H1 (cell line): Measurements from ENCODE around the gene DNAH8. TPM values are rescaled to one million over a fixed set of nuclear protein-coding genes. Genes with fewer than 3 reads are reported as not detected.

Source experiments
- CTCF ChIA-PET: fragments of 300-600 bp; sonication (Branson Sonifier 250); formaldehyde crosslinking; loops from one replicate; lab custom pipeline; 2021; ENCODE audit not compliant: partially characterized antibody; lab: Charles Lee
- POLR2A ChIA-PET: fragments of 300-600 bp; sonication (Branson Sonifier 250); formaldehyde crosslinking; loops from one replicate; lab custom pipeline; 2021; ENCODE audit warnings: inconsistent platforms; ENCODE audit not compliant: partially characterized antibody; lab: Charles Lee
- DNase-seq, 2 experiments: peaks; one replicate each; pipeline versions ENCODE4 v3.0.0 to v3.0.0-alpha.2; 2010 to 2022; ENCODE audit warnings: low spot score in 2 of 2, low read depth in 1 of 2, mixed read lengths in 1 of 2
- FAIRE-seq: peaks from 2 replicates; lab custom pipeline; 2011; peaks lifted over from hg19 to GRCh38; lab: Jason Lieb, UNC
- H2AFZ ChIP-seq: 2 replicates; pipeline ENCODE4 v1.8.1; 2012; ENCODE audit warnings: low read length, inconsistent platforms
- H2AK5ac ChIP-seq: 2 replicates; pipeline ENCODE4 v1.6.1; 2013; ENCODE audit warnings: low read depth, low read length
- H2BK120ac ChIP-seq: replicated peaks from 2 replicates; pipeline ENCODE3; 2013; ENCODE audit warnings: low read depth, low read length, inconsistent platforms
- H2BK12ac ChIP-seq: 2 replicates; pipeline ENCODE4 v1.6.1; 2013; ENCODE audit warnings: low read depth, low read length
- H2BK15ac ChIP-seq: 2 replicates; pipeline ENCODE4 v1.6.1; 2013; ENCODE audit warnings: low read length
- H2BK20ac ChIP-seq: 2 replicates; pipeline ENCODE4 v1.6.1; 2013; ENCODE audit warnings: low read length
- H2BK5ac ChIP-seq: 2 replicates; pipeline ENCODE4 v1.6.1; 2013; ENCODE audit warnings: low read depth, low read length
- H3K14ac ChIP-seq: 2 replicates; pipeline ENCODE4 v1.6.1; 2013; ENCODE audit warnings: inconsistent platforms; ENCODE audit not compliant: insufficient read length
- H3K18ac ChIP-seq: 2 replicates; pipeline ENCODE4 v1.6.1; 2013; ENCODE audit warnings: low read length; ENCODE audit errors: extremely low read depth
- H3K23ac ChIP-seq: 2 replicates; pipeline ENCODE4 v1.6.1; 2013; ENCODE audit warnings: inconsistent platforms; ENCODE audit not compliant: insufficient read length
- H3K23me2 ChIP-seq: 2 replicates; pipeline ENCODE4 v1.6.1; 2013; ENCODE audit warnings: low read depth, low read length
- H3K27ac ChIP-seq: 2 replicates; pipeline ENCODE4 v1.6.1; 2011; ENCODE audit warnings: low read depth, low read length, inconsistent platforms
- H3K27me3 ChIP-seq, 4 experiments: replicated peaks in 1 of 4; 1 replicate in 1 of 4; 2 replicates in 3 of 4; pipeline versions ENCODE4 v1.6.1 to v1.8.1; 2011 to 2013; ENCODE audit warnings: low read length in 3 of 4, mild to moderate bottlenecking in 3 of 4, inconsistent platforms in 2 of 4, mixed read lengths in 2 of 4, moderate library complexity in 1 of 4; ENCODE audit not compliant: control insufficient read depth in 3 of 4, insufficient read depth in 3 of 4; ENCODE audit errors: extremely low read depth in 1 of 4
- H3K36me3 ChIP-seq, 4 experiments: 2 replicates each; pipeline versions ENCODE4 v1.6.1 to v1.8.1; 2011 to 2013; ENCODE audit warnings: mild to moderate bottlenecking in 4 of 4, low read length in 3 of 4, moderate library complexity in 2 of 4, control low read depth in 1 of 4, inconsistent platforms in 1 of 4; ENCODE audit not compliant: insufficient read depth in 4 of 4, control insufficient read depth in 2 of 4
- H3K4ac ChIP-seq: replicated peaks from 2 replicates; pipeline ENCODE3; 2013; ENCODE audit warnings: low read length, low read depth, mixed read lengths, inconsistent platforms; ENCODE audit not compliant: insufficient read length
- H3K4me1 ChIP-seq, 4 experiments: replicated peaks in 1 of 4; 1 replicate in 1 of 4; 2 replicates in 3 of 4; pipeline versions ENCODE4 v1.6.1 to v1.8.1; 2011 to 2013; ENCODE audit warnings: low read length in 3 of 4, inconsistent platforms in 2 of 4, mixed read lengths in 1 of 4; ENCODE audit not compliant: insufficient read depth in 4 of 4, control insufficient read depth in 3 of 4
- H3K4me2 ChIP-seq, 2 experiments: 2 replicates each; pipeline versions ENCODE4 v1.6.1 to v1.8.1; 2011 to 2013; ENCODE audit warnings: low read depth in 2 of 2, low read length in 2 of 2, control low read depth in 1 of 2, inconsistent platforms in 1 of 2, mild to moderate bottlenecking in 1 of 2; ENCODE audit not compliant: insufficient read depth in 1 of 2
- H3K4me3 ChIP-seq, 4 experiments: fragments of 200-600, 300-600 bp in 1 of 4; sonication (generic), shearing (Covaris generic), sonication (Bioruptor Twin) in 1 of 4; 2 replicates each; pipeline versions ENCODE4 v1.5.1 to v1.8.1; 2011 to 2016; ENCODE audit warnings: low read length in 4 of 4, low read depth in 3 of 4, control low read depth in 2 of 4, inconsistent platforms in 2 of 4, mild to moderate bottlenecking in 2 of 4, mixed read lengths in 1 of 4, moderate library complexity in 1 of 4; ENCODE audit not compliant: insufficient read depth in 2 of 4; ENCODE audit errors: extremely low read depth in 1 of 4
- H3K56ac ChIP-seq: replicated peaks from 2 replicates; pipeline ENCODE3; 2013; ENCODE audit warnings: low read depth, mild to moderate bottlenecking, mixed read lengths, low read length, inconsistent platforms; ENCODE audit not compliant: insufficient read length
- H3K79me1 ChIP-seq: 2 replicates; pipeline ENCODE4 v1.6.1; 2013; ENCODE audit warnings: low read depth, low read length, control low read depth
- H3K79me2 ChIP-seq, 2 experiments: 2 replicates each; pipeline versions ENCODE4 v1.6.1 to v1.8.1; 2012 to 2013; ENCODE audit warnings: low read length in 2 of 2, mild to moderate bottlenecking in 2 of 2, inconsistent platforms in 1 of 2; ENCODE audit not compliant: insufficient read depth in 2 of 2, control insufficient read depth in 1 of 2
- H3K9ac ChIP-seq, 4 experiments: replicated peaks in 1 of 4; 1 replicate in 1 of 4; 2 replicates in 3 of 4; pipeline versions ENCODE4 v1.6.1 to v1.8.1; 2011 to 2013; ENCODE audit warnings: low read depth in 3 of 4, low read length in 3 of 4, control low read depth in 2 of 4, mild to moderate bottlenecking in 2 of 4, moderate library complexity in 2 of 4, inconsistent platforms in 1 of 4; ENCODE audit errors: extremely low read depth in 1 of 4
- H3K9me3 ChIP-seq, 2 experiments: 2 replicates each; pipeline versions ENCODE4 v1.6.1 to v1.8.1; 2012 to 2013; ENCODE audit warnings: mild to moderate bottlenecking in 2 of 2, moderate library complexity in 2 of 2, control low read depth in 1 of 2, inconsistent platforms in 1 of 2, low read depth in 1 of 2, low read length in 1 of 2, mixed read lengths in 1 of 2; ENCODE audit not compliant: insufficient read depth in 2 of 2
- H4K20me1 ChIP-seq, 2 experiments: replicated peaks in 1 of 2; 2 replicates each; pipeline versions ENCODE3 to v1.8.1; 2011 to 2013; ENCODE audit warnings: inconsistent platforms in 2 of 2, low read length in 2 of 2, mild to moderate bottlenecking in 1 of 2; ENCODE audit not compliant: insufficient read depth in 2 of 2, control insufficient read depth in 1 of 2
- H4K5ac ChIP-seq: 2 replicates; pipeline ENCODE4 v1.6.1; 2013; ENCODE audit warnings: low read length, low read depth, mixed read lengths, inconsistent platforms; ENCODE audit not compliant: insufficient read length
- H4K8ac ChIP-seq: 2 replicates; pipeline ENCODE4 v1.8.0; 2013; ENCODE audit warnings: mild to moderate bottlenecking, moderate library complexity, low read length, inconsistent platforms; ENCODE audit not compliant: insufficient read depth; ENCODE audit errors: extremely low read depth
- H4K91ac ChIP-seq: replicated peaks from 2 replicates; pipeline ENCODE3; 2013; ENCODE audit warnings: low read length, mixed read lengths, inconsistent platforms; ENCODE audit not compliant: insufficient read length
- CBX5 ChIP-seq: fragments of 300-800, 300-1000 bp; sonication (generic); IDR thresholded peaks from 2 replicates; pipeline ENCODE4 v1.7.1; 2016; ENCODE audit warnings: antibody characterized with exemption, low read length, low read depth
- EZH2 ChIP-seq: fragments of 200-600 bp; sonication (generic); IDR thresholded peaks from 2 replicates; pipeline ENCODE4 v1.7.1; 2012; ENCODE audit warnings: low read depth, mild to moderate bottlenecking, moderate library complexity, low read length, inconsistent platforms; ENCODE audit not compliant: severe bottlenecking
- GTF2F1 ChIP-seq: IDR thresholded peaks from 2 replicates; pipeline ENCODE4 v1.6.1; 2012; ENCODE audit warnings: low read depth, low read length, improper control_type of control experiment, borderline replicate concordance
- NANOG ChIP-seq: IDR thresholded peaks from 2 replicates; pipeline ENCODE4 v1.6.1; 2011; ENCODE audit warnings: low read length, low read depth, mild to moderate bottlenecking, inconsistent platforms; ENCODE audit not compliant: insufficient read depth, poor library complexity, severe bottlenecking
- POLR2A ChIP-seq, 2 experiments: IDR thresholded peaks; 1 replicate in 1 of 2; 2 replicates in 1 of 2; pipeline ENCODE4 v1.6.1; 2011; ENCODE audit warnings: low read depth in 2 of 2, low read length in 2 of 2, mild to moderate bottlenecking in 2 of 2; ENCODE audit errors: control extremely low read depth in 1 of 2
- RXRA ChIP-seq: IDR thresholded peaks from 2 replicates; pipeline ENCODE4 v1.6.1; 2011; ENCODE audit warnings: low read depth, mild to moderate bottlenecking, low read length, moderate library complexity; ENCODE audit not compliant: insufficient read depth
- WGBS, 2 experiments: shearing (Covaris generic) in 1 of 2; methylation state at CpG; one replicate each; pipeline versions ENCODE4 v1.1.6 to v1.1.7; 2013 to 2015; ENCODE audit warnings: low lambda C conversion rate in 2 of 2, mixed read lengths in 2 of 2, inconsistent platforms in 1 of 2, low coverage in 1 of 2, missing lambda C conversion rate in 1 of 2; ENCODE audit not compliant: insufficient replicate concordance in 2 of 2, insufficient coverage in 1 of 2, insufficient read length in 1 of 2; ENCODE audit errors: extremely low coverage in 1 of 2, missing lambda C conversion rate in 1 of 2; 5-methylcytosine and 5-hydroxymethylcytosine counted together
- polyA plus RNA-seq, 7 experiments: library from polyadenylated mRNA; depleted of rRNA in 3 of 7; stranded (reverse) in 5 of 7; unstranded in 2 of 7; fragments of >200 nt in 5 of 7; fragments of 200-250 nt in 2 of 7; gene quantifications; 1 replicate in 5 of 7; 2 replicates in 1 of 7; 4 replicates in 1 of 7; pipeline versions ENCODE4 v1.2.1 to v1.2.3, GENCODE V29; 2011 to 2013; ENCODE audit warnings: missing spikeins in 2 of 7, mixed read lengths in 2 of 7
- total RNA-seq: library from RNA; stranded (reverse); fragmentation: NEBNext Ultra II Directional; extraction: Animal tissue kit (Norgen Biotek cat#: 25700); gene quantifications from 2 replicates; pipeline ENCODE4 v1.2.1, GENCODE V29; 2021

DNAH8 gene
- total and polyA plus RNA-seq, 2 of the 8 experiments (the other 6 are each of a cell fraction or from before 2014, with no cell fraction given), result under 0.01 TPM; not detected in 1

GRCh38 chr6:38955861-38956260, 240.8 kb downstream of the DNAH8 start:
- ChIA-PET CTCF (interaction anchor here (0.6 to 1.0 kb wide), 2 partner anchors 46 to 232 kb away, joined by 3 read pairs; no protein-coding TSS in a partner anchor), POLR2A (interaction anchor here (1.8 kb wide), 1 partner anchor 9 kb away, joined by 5 read pairs; no protein-coding TSS in a partner anchor)
- H2BK20ac ChIP-seq, result no peak overlapping the region
- no peak overlapping the region for H3K18ac ChIP-seq
- H2BK120ac ChIP-seq, result no peak overlapping the region
- no peak overlapping the region for H3K4me2 ChIP-seq
- H2AFZ ChIP-seq, result no peak overlapping the region
- no peak overlapping the region for H3K4me3 ChIP-seq
- no peaks in the 10 kb centered on the region for H3K4me1 ChIP-seq
- H4K8ac ChIP-seq, result no peak overlapping the region
- DNase-seq (no peak), FAIRE-seq (no peak)
- H3K23me2 ChIP-seq, result no peaks in the 10 kb centered on the region
- no peak overlapping the region for H3K9ac ChIP-seq
- H3K9me3 ChIP-seq, result no peaks in the 10 kb centered on the region
- WGBS, 2 experiments, result 69% methylated on average over 2 of the region's 2 CpGs; no CpG with 5 or more reads in 1 of the 2 experiments
- no peak overlapping the region for H2BK5ac ChIP-seq
- no peak overlapping the region for H2BK15ac ChIP-seq
- no peaks in the 10 kb centered on the region for H3K79me2 ChIP-seq
- TF ChIP-seq CBX5, result no peak
- TF ChIP-seq POLR2A (IDR thresholded peaks at IDR 0.05; ENCODE audit: control extremely low read depth in 1 of 2, low read depth in 2 of 2, low read length in 2 of 2), result no peak
- TF ChIP-seq NANOG, result no peak
- no peak for TF ChIP-seq GTF2F1
- TF ChIP-seq RXRA, result no peak
- TF ChIP-seq EZH2, result no peak
- H3K56ac ChIP-seq, result no peak overlapping the region
- no peaks in the 10 kb centered on the region for H3K27me3 ChIP-seq
- no peak overlapping the region for H4K5ac ChIP-seq
- no peak overlapping the region for H3K23ac ChIP-seq
- no peak overlapping the region for H2BK12ac ChIP-seq
- no peaks in the 10 kb centered on the region for H3K79me1 ChIP-seq
- no peak overlapping the region for H2AK5ac ChIP-seq
- H4K91ac ChIP-seq, result no peak overlapping the region
- H3K36me3 ChIP-seq, result no peaks in the 10 kb centered on the region
- no peak overlapping the region for H3K27ac ChIP-seq
- no peak overlapping the region for H3K14ac ChIP-seq
- no peak overlapping the region for H3K4ac ChIP-seq
- no peaks in the 10 kb centered on the region for H4K20me1 ChIP-seq
